ENCODE data around the gene SLC8A1.

The SLC8A1 gene

DNA sequence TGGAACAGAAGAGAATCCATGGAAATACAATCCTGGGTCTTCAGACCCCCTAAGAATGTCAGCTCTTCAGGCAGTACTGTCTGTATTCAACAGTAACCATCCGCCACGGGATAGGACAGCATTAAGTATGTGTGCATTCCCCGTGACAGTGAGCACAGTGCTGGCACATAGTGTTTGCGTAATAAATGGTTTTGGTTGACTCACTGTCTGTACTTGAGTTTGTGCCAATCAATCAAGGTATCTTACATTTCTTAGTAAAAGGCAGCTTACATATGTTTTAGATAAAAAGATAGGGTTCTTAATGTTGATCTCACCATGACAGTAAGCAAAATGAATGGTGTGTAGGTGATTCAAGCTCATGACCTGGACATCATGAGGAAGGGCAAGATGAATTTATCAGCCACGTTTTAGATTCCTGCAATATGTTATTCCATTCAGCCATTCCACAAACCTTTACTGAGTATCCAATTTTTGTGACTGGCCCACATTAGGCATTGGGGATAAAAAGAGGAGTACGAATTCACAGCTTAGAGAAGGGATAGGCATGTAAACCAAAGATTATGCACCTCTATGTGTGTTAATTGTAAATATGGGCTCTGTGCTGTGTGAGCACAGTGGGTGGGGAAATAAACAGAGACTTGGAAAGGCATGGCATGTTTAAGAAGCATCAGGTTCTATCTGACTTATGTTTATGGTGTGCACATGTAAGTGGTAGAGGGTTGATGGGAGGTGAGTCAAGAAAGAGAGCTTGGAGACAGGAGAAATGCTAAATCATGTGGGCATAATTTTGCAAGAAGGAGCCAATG lies 258.8 kb downstream of the SLC8A1 start:
- H3K4me3 ChIP-seq (replicated peaks; ENCODE audit: low read depth, low read length) = no peak overlapping the region
- no peak for TF ChIP-seq CTCF (IDR thresholded peaks at IDR 0.05; ENCODE audit: low read depth, low read length, missing control alignments)
- DNase-seq (ENCODE audit: extremely low read depth, low read depth) = no peak

GRCh38 chr2:40190457-40190856 lies 261.4 kb downstream of the SLC8A1 start:
- H3K4me3 ChIP-seq (replicated peaks; ENCODE audit: low read depth, low read length) = no peak overlapping the region
- TF ChIP-seq CTCF (IDR thresholded peaks at IDR 0.05; ENCODE audit: low read depth, low read length, missing control alignments) = no peak
- no peak for DNase-seq (ENCODE audit: extremely low read depth, low read depth)

DNA sequence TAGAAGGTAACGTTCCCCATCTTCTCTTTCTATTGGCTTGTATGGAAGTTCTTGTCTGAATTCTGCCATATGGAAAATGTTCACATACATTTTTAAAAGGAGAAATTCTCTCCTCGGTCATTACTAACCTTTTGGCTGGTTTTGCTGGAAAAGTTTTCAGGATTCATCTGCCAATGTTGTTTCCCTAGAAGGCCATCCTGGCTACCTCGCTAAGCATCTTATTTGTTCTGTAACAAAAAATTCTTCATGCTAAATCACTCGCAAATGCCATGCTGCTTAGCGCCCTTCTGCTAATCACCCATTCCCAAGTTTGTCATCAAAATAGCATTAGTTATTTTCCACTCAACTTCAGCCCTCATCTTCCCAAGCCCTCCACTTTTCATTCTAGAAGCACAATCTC lies 262.0 kb downstream of the SLC8A1 start:
- no peak for TF ChIP-seq CTCF (IDR thresholded peaks at IDR 0.05; ENCODE audit: low read depth, low read length, missing control alignments)
- H3K4me3 ChIP-seq (replicated peaks; ENCODE audit: low read depth, low read length) = no peak overlapping the region
- DNase-seq (ENCODE audit: extremely low read depth, low read depth) = no peak

DNA sequence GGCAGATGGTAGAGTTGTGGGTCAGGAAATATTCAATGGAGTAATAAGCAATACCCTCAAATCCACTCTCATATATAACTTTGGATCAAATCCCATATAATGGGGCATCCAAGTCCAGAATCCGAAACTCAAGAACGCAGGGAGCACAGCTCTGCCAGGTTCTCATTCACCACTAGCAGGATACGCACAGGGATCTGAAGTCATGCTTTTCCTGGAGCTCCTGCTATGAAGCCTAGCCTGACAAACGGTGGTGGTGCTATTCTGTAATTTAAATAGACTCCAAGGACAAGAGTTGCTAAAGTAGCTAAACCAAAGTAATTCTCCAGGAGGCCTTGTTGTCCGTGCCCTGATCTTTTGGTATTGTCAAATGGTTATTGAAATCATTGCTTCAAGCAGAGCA lies 264.8 kb downstream of the SLC8A1 start:
- TF ChIP-seq CTCF (IDR thresholded peaks at IDR 0.05; ENCODE audit: low read depth, low read length, missing control alignments) = no peak
- no peak for DNase-seq (ENCODE audit: extremely low read depth, low read depth)

DNA sequence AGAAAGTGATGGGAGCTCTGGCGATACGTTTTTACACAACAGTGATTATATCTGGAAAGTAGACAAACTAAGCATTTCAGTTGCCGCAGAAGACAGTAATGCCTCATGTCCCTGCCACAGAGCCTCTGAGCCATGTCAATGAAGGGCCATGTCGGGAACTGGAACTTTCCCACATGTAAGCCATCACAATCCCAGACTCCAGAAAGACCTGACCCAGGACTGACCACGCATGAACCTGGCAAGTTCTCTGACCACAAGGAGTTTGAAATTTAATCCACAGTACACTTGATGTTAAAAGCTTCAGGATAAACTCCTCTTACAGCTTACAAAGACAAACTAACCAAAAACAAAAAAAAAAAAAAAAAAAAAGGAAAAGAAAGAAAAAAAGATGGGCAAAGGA lies 267.3 kb downstream of the SLC8A1 start:
- TF ChIP-seq CTCF (IDR thresholded peaks at IDR 0.05; ENCODE audit: low read depth, low read length, missing control alignments) = no peak
- no peak overlapping the region for H3K4me3 ChIP-seq (replicated peaks; ENCODE audit: low read depth, low read length)
- no peak for DNase-seq (ENCODE audit: extremely low read depth, low read depth)

More for the DNA sequence above, 264.8 kb downstream of the SLC8A1 start:
- H3K4me3 ChIP-seq (replicated peaks; ENCODE audit: low read depth, low read length) = no peak overlapping the region

GRCh38 chr2:40181855-40182254 lies 270.0 kb downstream of the SLC8A1 start:
- no peak for TF ChIP-seq CTCF (IDR thresholded peaks at IDR 0.05; ENCODE audit: low read depth, low read length, missing control alignments)
- H3K4me3 ChIP-seq (replicated peaks; ENCODE audit: low read depth, low read length) = no peak overlapping the region
- DNase-seq (ENCODE audit: extremely low read depth, low read depth) = no peak

DNA sequence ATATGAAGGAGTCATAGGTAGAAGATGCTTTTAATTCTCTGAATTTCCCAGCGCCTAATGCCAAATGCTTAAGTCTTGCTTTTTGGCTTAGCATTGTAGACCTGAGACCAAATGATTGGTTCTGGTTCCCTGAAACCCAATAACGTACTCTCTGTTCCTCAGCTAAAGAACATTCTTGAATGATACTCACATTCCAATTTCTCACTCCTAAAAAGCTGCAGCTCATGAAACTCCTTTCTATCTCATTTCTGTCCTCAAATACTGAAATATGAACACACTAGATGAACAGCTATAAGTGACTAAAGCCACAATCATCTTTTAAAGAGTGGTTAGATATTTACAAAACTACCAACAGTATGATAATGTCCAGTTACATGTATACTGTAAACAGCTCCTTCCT lies 272.1 kb downstream of the SLC8A1 start:
- TF ChIP-seq CTCF (IDR thresholded peaks at IDR 0.05; ENCODE audit: low read depth, low read length, missing control alignments) = no peak
- no peak for DNase-seq (ENCODE audit: extremely low read depth, low read depth)
- no peak overlapping the region for H3K4me3 ChIP-seq (replicated peaks; ENCODE audit: low read depth, low read length)

All from HFF-Myc (cell line).